ENCODE measurements around the gene NCKAP5. TPM values are rescaled to one million over a fixed set of nuclear protein-coding genes. Genes with fewer than 3 reads are reported as not detected.

NCKAP5 gene
- total and polyA plus RNA-seq, 9 of the 15 experiments (the other 6 are each of a cell fraction or from before 2014, with no cell fraction given), result not detected

DNA sequence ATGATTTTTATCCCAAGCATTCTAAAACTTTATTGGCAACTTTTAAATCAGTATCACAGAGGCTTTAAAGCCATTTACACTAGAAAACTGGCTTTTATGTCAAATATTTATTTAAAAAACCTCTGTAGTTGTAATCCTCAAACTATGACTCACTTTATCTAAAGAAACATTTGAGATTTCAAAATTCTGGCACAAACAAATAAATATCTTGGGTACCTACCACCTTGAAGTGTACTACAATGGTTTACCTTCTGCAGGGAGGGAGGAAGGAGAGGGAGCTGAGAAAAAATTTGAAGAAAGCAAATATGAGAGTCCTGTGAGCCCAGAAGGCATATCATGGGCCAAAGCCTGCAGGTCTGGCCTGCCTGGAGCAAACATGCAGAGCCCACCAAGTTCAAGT is 155.6 kb downstream of the NCKAP5 start (continued):
- TF ChIP-seq, protein P1, sequence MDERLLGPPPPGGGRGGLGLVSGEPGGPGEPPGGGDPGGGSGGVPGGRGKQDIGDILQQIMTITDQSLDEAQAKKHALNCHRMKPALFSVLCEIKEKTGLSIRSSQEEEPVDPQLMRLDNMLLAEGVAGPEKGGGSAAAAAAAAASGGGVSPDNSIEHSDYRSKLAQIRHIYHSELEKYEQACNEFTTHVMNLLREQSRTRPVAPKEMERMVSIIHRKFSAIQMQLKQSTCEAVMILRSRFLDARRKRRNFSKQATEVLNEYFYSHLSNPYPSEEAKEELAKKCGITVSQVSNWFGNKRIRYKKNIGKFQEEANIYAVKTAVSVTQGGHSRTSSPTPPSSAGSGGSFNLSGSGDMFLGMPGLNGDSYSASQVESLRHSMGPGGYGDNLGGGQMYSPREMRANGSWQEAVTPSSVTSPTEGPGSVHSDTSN (CRISPR knock-in tag; IDR thresholded peaks at IDR 0.05; ENCODE audit: low read depth), result no peak
- TF ChIP-seq, protein P1 (tag; conservative IDR thresholded peaks at IDR 0.05; ENCODE audit: low read depth), result no peak
- no peak for TF ChIP-seq ZNF766 (CRISPR knock-in tag; conservative IDR thresholded peaks at IDR 0.05)
- no peak for TF ChIP-seq SMAD3 (CRISPR knock-in tag; conservative IDR thresholded peaks at IDR 0.05)
- TF ChIP-seq STAG1 (CRISPR knock-in tag; IDR thresholded peaks at IDR 0.05; ENCODE audit: borderline replicate concordance), result no peak
- TF ChIP-seq, protein P2, sequence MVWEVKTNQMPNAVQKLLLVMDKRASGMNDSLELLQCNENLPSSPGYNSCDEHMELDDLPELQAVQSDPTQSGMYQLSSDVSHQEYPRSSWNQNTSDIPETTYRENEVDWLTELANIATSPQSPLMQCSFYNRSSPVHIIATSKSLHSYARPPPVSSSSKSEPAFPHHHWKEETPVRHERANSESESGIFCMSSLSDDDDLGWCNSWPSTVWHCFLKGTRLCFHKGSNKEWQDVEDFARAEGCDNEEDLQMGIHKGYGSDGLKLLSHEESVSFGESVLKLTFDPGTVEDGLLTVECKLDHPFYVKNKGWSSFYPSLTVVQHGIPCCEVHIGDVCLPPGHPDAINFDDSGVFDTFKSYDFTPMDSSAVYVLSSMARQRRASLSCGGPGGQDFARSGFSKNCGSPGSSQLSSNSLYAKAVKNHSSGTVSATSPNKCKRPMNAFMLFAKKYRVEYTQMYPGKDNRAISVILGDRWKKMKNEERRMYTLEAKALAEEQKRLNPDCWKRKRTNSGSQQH (CRISPR knock-in tag; IDR thresholded peaks at IDR 0.05), result no peak

DNA sequence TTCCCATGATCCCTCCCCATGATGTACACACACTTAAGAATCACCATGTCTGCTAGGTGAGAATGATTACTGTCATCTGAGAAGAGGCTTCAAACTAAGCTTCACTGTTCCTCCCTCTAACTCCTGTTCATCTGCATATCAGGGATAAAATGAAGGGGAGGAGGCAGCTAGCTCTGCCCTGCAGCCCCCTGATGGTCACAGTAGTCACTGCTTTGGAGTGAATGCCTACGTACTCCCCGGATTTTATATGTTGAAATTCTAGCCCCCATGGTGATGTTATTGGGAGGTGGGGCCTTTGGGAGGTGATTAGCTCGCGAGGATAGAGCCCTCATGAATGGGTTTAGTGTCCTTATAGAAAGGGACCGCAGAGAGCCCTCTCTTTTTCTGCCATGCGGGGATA is 156.4 kb downstream of the NCKAP5 start:
- ATAC-seq, result no peak
- BruUV-seq (replicated peaks), result no TSS peak
- TF ChIP-seq ZNF354B (CRISPR knock-in tag; IDR thresholded peaks at IDR 0.05) (no peak), NCOR1 (IDR thresholded peaks at IDR 0.05) (no peak), KLF13 (tag; IDR thresholded peaks at IDR 0.05; ENCODE audit: borderline replicate concordance, low read depth) (no peak), BDP1 (IDR thresholded peaks at IDR 0.05; ENCODE audit: insufficient read depth, insufficient read length) (no peak), SUPT5H (IDR thresholded peaks at IDR 0.05) (no peak), MEF2D (tag; conservative IDR thresholded peaks at IDR 0.05; ENCODE audit: low read depth) (no peak), SMC3 (conservative IDR thresholded peaks at IDR 0.05; ENCODE audit: insufficient read depth, low read depth, low read length) (no peak)
- TF ChIP-seq, protein P3, sequence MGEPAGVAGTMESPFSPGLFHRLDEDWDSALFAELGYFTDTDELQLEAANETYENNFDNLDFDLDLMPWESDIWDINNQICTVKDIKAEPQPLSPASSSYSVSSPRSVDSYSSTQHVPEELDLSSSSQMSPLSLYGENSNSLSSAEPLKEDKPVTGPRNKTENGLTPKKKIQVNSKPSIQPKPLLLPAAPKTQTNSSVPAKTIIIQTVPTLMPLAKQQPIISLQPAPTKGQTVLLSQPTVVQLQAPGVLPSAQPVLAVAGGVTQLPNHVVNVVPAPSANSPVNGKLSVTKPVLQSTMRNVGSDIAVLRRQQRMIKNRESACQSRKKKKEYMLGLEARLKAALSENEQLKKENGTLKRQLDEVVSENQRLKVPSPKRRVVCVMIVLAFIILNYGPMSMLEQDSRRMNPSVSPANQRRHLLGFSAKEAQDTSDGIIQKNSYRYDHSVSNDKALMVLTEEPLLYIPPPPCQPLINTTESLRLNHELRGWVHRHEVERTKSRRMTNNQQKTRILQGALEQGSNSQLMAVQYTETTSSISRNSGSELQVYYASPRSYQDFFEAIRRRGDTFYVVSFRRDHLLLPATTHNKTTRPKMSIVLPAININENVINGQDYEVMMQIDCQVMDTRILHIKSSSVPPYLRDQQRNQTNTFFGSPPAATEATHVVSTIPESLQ (CRISPR knock-in tag; IDR thresholded peaks at IDR 0.05), result no peak
- TF ChIP-seq, protein P4, sequence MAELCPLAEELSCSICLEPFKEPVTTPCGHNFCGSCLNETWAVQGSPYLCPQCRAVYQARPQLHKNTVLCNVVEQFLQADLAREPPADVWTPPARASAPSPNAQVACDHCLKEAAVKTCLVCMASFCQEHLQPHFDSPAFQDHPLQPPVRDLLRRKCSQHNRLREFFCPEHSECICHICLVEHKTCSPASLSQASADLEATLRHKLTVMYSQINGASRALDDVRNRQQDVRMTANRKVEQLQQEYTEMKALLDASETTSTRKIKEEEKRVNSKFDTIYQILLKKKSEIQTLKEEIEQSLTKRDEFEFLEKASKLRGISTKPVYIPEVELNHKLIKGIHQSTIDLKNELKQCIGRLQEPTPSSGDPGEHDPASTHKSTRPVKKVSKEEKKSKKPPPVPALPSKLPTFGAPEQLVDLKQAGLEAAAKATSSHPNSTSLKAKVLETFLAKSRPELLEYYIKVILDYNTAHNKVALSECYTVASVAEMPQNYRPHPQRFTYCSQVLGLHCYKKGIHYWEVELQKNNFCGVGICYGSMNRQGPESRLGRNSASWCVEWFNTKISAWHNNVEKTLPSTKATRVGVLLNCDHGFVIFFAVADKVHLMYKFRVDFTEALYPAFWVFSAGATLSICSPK (IDR thresholded peaks at IDR 0.05; ENCODE audit: borderline replicate concordance), result no peak

More for the DNA sequence above, 156.4 kb downstream of the NCKAP5 start:
- no peaks in the 10 kb centered on the region for H3K36me3 ChIP-seq (ENCODE audit: control insufficient read depth, insufficient read depth, low read length)
- CTCF ChIA-PET (ENCODE audit: low intra/inter-chr PET ratio), result no interaction called here
- no peak for FAIRE-seq
- 2% methylated on average over 6 of the region's 6 CpGs for WGBS (ENCODE audit: insufficient coverage, low coverage, missing lambda C conversion rate)
- H3K27ac ChIP-seq (ENCODE audit: extremely low read depth, low read depth, low read length), result no peak overlapping the region
- no peaks in the 10 kb centered on the region for H3K4me1 ChIP-seq (replicated peaks in 1 of 2; ENCODE audit: control insufficient read depth in 2 of 2, insufficient read depth in 2 of 2, low read length in 2 of 2)
- no peaks in the 10 kb centered on the region; the same call in 1 of the 2 replicates for H3K9me3 ChIP-seq (replicated peaks; ENCODE audit: control insufficient read depth, insufficient read depth, low read depth, low read length)
- DNase-seq (ENCODE audit: extremely low read depth in 1 of 4, low spot score in 3 of 4), result peak in 1 of 4 experiments; percentile 1
- no peaks in the 10 kb centered on the region for H3K27me3 ChIP-seq (ENCODE audit: control insufficient read depth in 2 of 2, insufficient read depth in 2 of 2, low read length in 2 of 2)
- no peak overlapping the region for H3K4me3 ChIP-seq
- H4K20me1 ChIP-seq (replicated peaks; ENCODE audit: control insufficient read depth, insufficient read depth, low read length), result no peaks in the 10 kb centered on the region
- H3K4me2 ChIP-seq (ENCODE audit: insufficient read depth, low read length), result no peak overlapping the region
- H3K9ac ChIP-seq (ENCODE audit: insufficient read depth in 1 of 2, low read depth in 2 of 2, low read length in 2 of 2), result no peak overlapping the region
- POLR2A ChIA-PET, result no interaction called here
- H3K79me2 ChIP-seq (ENCODE audit: control insufficient read depth, insufficient read depth, low read length), result no peaks in the 10 kb centered on the region
- no peak overlapping the region for H2AFZ ChIP-seq (ENCODE audit: low read depth, low read length)
- in situ Hi-C loops (cut with MboI), result no loop called here
- no peaks in the 10 kb centered on the region for H3K9me1 ChIP-seq (ENCODE audit: control insufficient read depth, insufficient read depth, low read length)
- intact Hi-C loops (cut with micrococcal nuclease), result no loop called here

All from K562 (cell line).